Mucosa of rectum (tissue), 2 donors: Measurements from ENCODE around the gene GJC1.

ENCODE experiments used
- H3K27ac ChIP-seq, 2 donors: one replicate each; pipeline ENCODE4 v1.7.0; 2013; ENCODE audit warnings: inconsistent platforms in 2 of 2, low read depth in 2 of 2, low read length in 2 of 2
- H3K27me3 ChIP-seq, 2 donors: one replicate each; pipeline ENCODE4 v1.7.0; 2013; ENCODE audit warnings: low read length in 2 of 2; ENCODE audit not compliant: control insufficient read depth in 2 of 2, insufficient read depth in 2 of 2
- H3K36me3 ChIP-seq, 2 donors: one replicate each; pipeline ENCODE4 v1.7.0; 2013; ENCODE audit warnings: low read length in 2 of 2; ENCODE audit not compliant: control insufficient read depth in 2 of 2, insufficient read depth in 2 of 2
- H3K4me1 ChIP-seq, 2 donors: one replicate each; pipeline ENCODE4 v1.7.0; 2013; ENCODE audit warnings: low read length in 2 of 2, mild to moderate bottlenecking in 1 of 2; ENCODE audit not compliant: control insufficient read depth in 2 of 2, insufficient read depth in 2 of 2
- H3K4me3 ChIP-seq, 2 donors: one replicate each; pipeline ENCODE4 v1.7.0; 2013; ENCODE audit warnings: low read length in 2 of 2
- H3K9ac ChIP-seq, 2 donors: one replicate each; pipeline ENCODE4 v1.7.0; 2013; ENCODE audit warnings: low read length in 2 of 2, low read depth in 1 of 2, mild to moderate bottlenecking in 1 of 2
- H3K9me3 ChIP-seq, 2 donors: one replicate each; pipeline ENCODE4 v1.7.0; 2013; ENCODE audit warnings: low read length in 2 of 2; ENCODE audit not compliant: control insufficient read depth in 2 of 2
- donor health status: healthy.
- donor health status: Normal muscosa, but diverticular disease.

The GJC1 gene

DNA sequence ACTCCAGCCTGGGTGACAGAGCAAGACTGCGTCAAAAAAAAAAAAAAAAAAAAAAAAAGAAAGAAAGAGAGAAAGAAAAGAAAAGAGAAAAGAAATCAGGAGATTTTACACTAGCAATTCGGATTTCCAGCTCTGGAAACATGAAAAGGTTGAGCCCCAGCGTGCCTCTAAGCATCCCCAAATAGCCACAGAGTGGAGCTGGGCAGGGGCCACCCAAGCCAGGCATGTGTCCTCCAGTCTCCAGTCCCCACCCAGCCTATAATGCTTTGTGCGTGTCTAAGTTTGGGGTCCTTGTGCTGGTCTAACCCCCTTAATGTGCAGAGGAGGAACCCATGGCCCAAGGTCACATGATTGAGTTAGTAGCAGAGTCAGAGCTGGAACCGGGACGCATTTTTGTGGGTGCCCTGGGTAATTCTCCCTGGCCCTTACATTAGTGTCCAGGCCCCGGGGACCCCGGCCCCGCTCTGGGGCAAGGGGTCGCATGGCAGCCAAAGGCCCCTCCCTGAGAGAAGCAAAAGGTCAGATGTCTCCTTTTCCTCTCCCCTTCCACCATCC, 51.4 kb downstream of the GJC1 start:
- H3K27ac ChIP-seq, result peak overlapping the region in 1 of 2 donors; percentile 23
- H3K4me1 ChIP-seq, result peaks cover 17 to 19% of the 10 kb centered on the region in 2 donors
- no peak overlapping the region for H3K9ac ChIP-seq
- H3K36me3 ChIP-seq, result no peaks in the 10 kb centered on the region
- peaks cover 0 to 9% of the 10 kb centered on the region in 2 donors for H3K27me3 ChIP-seq
- H3K4me3 ChIP-seq, result peak overlapping the region in 1 of 2 donors; percentile 50
- no peaks in the 10 kb centered on the region for H3K9me3 ChIP-seq

GRCh38 chr17:44777394-44778348, 52.4 kb downstream of the GJC1 start:
- Histone ChIP-seq H3K36me3 (no peaks in the 10 kb centered on the region), H3K9ac (no peak overlapping the region), H3K4me3 (no peak overlapping the region), H3K4me1 (peaks cover 17 to 19% of the 10 kb centered on the region in 2 donors), H3K27ac (no peak overlapping the region), H3K27me3 (peaks cover 0 to 9% of the 10 kb centered on the region in 2 donors), H3K9me3 (no peaks in the 10 kb centered on the region)

DNA sequence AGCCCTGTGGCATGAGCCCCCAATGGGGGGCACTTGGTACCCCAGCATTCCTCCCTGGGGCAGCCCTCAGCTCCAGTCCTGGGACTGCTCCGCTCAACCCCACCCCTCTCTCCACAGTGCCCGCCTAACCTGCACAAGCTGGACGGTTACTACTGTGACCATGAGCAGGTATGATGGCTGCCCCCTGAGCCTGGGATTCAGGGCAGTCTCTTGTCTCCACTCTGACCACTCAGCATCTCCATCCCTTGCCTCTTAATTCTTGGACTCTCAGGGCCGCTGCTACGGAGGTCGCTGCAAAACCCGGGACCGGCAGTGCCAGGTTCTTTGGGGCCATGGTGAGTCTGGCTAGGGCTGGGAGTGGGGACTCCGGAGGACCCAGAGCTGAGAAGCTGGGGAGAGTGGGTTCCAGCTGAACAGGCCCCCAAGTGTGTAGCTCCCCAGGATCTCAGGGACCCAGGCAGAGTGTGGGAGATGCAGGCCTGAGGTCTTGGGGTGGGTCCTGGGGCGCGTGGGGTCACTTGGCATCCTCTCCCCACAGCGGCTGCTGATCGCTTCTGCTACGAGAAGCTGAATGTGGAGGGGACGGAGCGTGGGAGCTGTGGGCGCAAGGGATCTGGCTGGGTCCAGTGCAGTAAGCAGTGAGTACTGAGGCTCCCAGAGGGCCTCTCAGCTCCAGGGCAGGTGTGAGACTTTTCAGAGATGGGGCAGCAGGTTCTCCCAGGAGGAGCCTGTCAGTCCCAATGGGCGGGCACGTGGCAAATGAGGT, 53.3 kb downstream of the GJC1 start:
- H3K36me3 ChIP-seq, result no peaks in the 10 kb centered on the region
- peaks cover 17 to 19% of the 10 kb centered on the region in 2 donors for H3K4me1 ChIP-seq
- H3K27me3 ChIP-seq, result peaks cover 0 to 9% of the 10 kb centered on the region in 2 donors
- no peaks in the 10 kb centered on the region for H3K9me3 ChIP-seq
- no peak overlapping the region for H3K27ac ChIP-seq
- no peak overlapping the region for H3K9ac ChIP-seq
- H3K4me3 ChIP-seq, result peak overlapping the region in 1 of 2 donors; percentile 75

DNA sequence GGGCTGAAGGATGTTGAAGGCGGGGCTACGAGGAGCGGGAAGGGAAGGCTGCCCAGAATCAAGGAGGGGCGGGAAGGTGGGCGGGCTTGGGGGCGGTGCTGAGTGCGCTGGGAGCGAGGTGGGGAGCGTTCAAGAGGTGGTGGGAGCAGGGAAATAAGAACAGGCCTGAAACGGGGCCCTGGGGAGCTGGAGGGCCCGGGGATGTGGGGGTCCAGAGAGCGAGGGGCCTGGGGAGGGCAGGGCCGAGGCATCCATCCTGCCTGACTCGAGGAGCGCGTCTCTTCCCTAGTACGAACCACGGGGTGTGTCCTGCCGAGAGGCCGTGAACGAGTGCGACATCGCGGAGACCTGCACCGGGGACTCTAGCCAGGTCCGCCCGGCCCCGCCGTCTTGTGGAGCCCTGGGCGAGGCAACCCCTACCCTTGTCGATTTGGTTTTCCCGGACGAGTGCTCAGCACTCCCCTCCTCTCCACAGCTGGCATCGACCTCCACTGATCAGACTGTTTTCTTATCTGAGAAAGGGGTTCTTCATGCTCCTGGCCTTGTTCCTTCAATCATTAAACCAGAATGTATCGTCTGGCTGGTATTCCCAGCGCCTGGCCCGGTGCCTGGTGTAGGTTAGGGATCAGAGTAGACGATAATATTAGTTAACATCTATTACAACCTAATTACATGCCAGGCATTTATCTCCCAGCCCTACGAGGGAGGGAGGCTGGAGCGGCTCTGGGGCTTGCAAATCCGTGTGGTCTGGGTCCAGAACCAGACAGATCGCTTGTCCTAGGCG, 54.1 kb downstream of the GJC1 start:
- H3K4me3 ChIP-seq, result peak overlapping the region; percentile 70 to 75
- H3K27ac ChIP-seq, result peak overlapping the region in 1 of 2 donors; percentile 32
- H3K4me1 ChIP-seq, result peaks cover 17 to 19% of the 10 kb centered on the region in 2 donors
- H3K9ac ChIP-seq, result peak overlapping the region; percentile 47 to 51
- no peaks in the 10 kb centered on the region for H3K9me3 ChIP-seq
- no peaks in the 10 kb centered on the region for H3K36me3 ChIP-seq
- peaks cover 0 to 9% of the 10 kb centered on the region in 2 donors for H3K27me3 ChIP-seq

GRCh38 chr17:44775136-44775837, 54.8 kb downstream of the GJC1 start:
- peak overlapping the region; percentile 13 to 56 for H3K9ac ChIP-seq
- H3K36me3 ChIP-seq, result no peaks in the 10 kb centered on the region
- peak overlapping the region in 1 of 2 donors; percentile 43 for H3K27ac ChIP-seq
- peaks cover 17 to 19% of the 10 kb centered on the region in 2 donors for H3K4me1 ChIP-seq
- H3K4me3 ChIP-seq, result peak overlapping the region; percentile 70 to 75
- H3K27me3 ChIP-seq, result peaks cover 0 to 9% of the 10 kb centered on the region in 2 donors
- H3K9me3 ChIP-seq, result no peaks in the 10 kb centered on the region

- H3K9ac ChIP-seq, result peak overlapping the region in 1 of 2 donors; percentile 56
- no peaks in the 10 kb centered on the region for H3K36me3 ChIP-seq
- H3K4me1 ChIP-seq, result peaks cover 17% of the 10 kb centered on the region in 2 donors
- H3K27ac ChIP-seq, result peak overlapping the region in 1 of 2 donors; percentile 43
- peaks cover 0 to 9% of the 10 kb centered on the region in 2 donors for H3K27me3 ChIP-seq
- no peaks in the 10 kb centered on the region for H3K9me3 ChIP-seq
- H3K4me3 ChIP-seq, result peak overlapping the region; percentile 70 to 75
Measured at GRCh38 chr17:44774271-44775135, 55.6 kb downstream of the GJC1 start.

GRCh38 chr17:44773140-44773539, 56.9 kb downstream of the GJC1 start:
- H3K27me3 ChIP-seq, result peaks cover 0 to 4% of the 10 kb centered on the region in 2 donors

DNA sequence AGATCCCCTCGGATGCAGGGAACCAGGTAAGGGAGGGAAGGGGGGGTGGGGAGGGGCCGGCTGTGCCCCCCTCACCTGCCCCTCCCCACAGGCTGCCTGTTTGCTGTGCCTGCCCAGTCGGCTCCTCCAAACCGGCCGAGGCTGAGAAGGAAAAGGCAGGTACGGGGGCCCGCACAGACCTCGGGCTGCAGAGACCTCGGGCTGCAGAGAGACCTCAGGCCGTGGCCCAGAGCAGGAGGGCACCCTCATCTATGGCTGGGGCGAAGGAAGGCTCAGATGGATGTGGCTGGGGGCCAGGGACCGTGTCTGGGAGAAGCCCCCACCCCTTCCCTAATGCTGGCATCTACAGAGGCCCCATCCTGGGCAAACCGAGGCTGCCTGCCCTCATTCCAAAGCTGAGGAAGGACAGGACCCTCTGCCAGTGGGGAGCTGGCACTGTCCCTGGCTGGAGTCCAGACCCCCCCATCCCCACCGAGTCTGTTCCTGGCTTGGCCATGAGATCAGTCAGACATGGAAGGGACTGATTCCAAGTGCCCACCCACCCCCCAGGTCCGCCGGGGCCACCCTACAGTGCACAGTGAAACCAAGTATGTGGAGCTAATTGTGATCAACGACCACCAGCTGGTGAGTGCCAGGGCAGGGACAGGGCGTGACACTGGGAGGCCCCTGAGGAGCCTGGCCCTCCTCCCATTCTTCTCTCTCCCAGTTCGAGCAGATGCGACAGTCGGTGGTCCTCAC, 57.6 kb downstream of the GJC1 start:
- H3K27me3 ChIP-seq, result peaks cover 0 to 4% of the 10 kb centered on the region in 2 donors
- H3K9me3 ChIP-seq, result no peaks in the 10 kb centered on the region
- H3K4me1 ChIP-seq, result peaks cover 13 to 16% of the 10 kb centered on the region in 2 donors
- H3K27ac ChIP-seq, result no peak overlapping the region
- no peak overlapping the region for H3K4me3 ChIP-seq
- no peaks in the 10 kb centered on the region for H3K36me3 ChIP-seq
- no peak overlapping the region for H3K9ac ChIP-seq

More at GRCh38 chr17:44773140-44773539, 56.9 kb downstream of the GJC1 start:
- no peaks in the 10 kb centered on the region for H3K9me3 ChIP-seq
- no peak overlapping the region for H3K9ac ChIP-seq
- no peak overlapping the region for H3K27ac ChIP-seq
- H3K4me1 ChIP-seq, result peaks cover 13 to 16% of the 10 kb centered on the region in 2 donors
- H3K36me3 ChIP-seq, result no peaks in the 10 kb centered on the region
- no peak overlapping the region for H3K4me3 ChIP-seq
